KMS-11 (cell line): ENCODE results near the gene GPX5.

ENCODE experiments used
- H2AFZ ChIP-seq: fragments of 200-600 bp; sonication (generic); 2 replicates; pipeline ENCODE4 v1.6.1; 2016; ENCODE audit warnings: antibody characterized with exemption, mixed run types, low read depth
- H3K27ac ChIP-seq: fragments of 200-600 bp; sonication (generic); 2 replicates; pipeline ENCODE4 v1.6.1; 2016; ENCODE audit warnings: mild to moderate bottlenecking, mixed run types
- H3K27me3 ChIP-seq: fragments of 200-600 bp; sonication (generic); 2 replicates; pipeline ENCODE4 v1.6.1; 2017; ENCODE audit warnings: mild to moderate bottlenecking, low read depth, mixed run types, moderate library complexity; ENCODE audit not compliant: insufficient read depth
- H3K36me3 ChIP-seq: fragments of 200-600 bp; sonication (generic); 2 replicates; pipeline ENCODE4 v1.6.1; 2017; ENCODE audit warnings: mild to moderate bottlenecking, mixed run types; ENCODE audit not compliant: insufficient read depth
- H3K4me1 ChIP-seq: fragments of 200-600 bp; sonication (generic); 2 replicates; pipeline ENCODE4 v1.6.1; 2016; ENCODE audit warnings: mild to moderate bottlenecking, low read depth, mixed run types; ENCODE audit not compliant: poor library complexity, severe bottlenecking
- H3K4me2 ChIP-seq: fragments of 200-600 bp; sonication (generic); 2 replicates; pipeline ENCODE4 v1.7.0; 2016; ENCODE audit warnings: mild to moderate bottlenecking, mixed run types
- H3K4me3 ChIP-seq: fragments of 200-600 bp; sonication (generic); IDR thresholded peaks from 2 replicates; pipeline ENCODE4 v1.6.1; 2017; ENCODE audit warnings: low read depth, low read length, mixed read lengths; ENCODE audit not compliant: insufficient read depth
- H3K79me2 ChIP-seq: fragments of 200-600 bp; sonication (generic); 2 replicates; pipeline ENCODE4 v1.6.1; 2016; ENCODE audit warnings: low read depth, mixed run types; ENCODE audit not compliant: insufficient read depth
- H3K9ac ChIP-seq: fragments of 200-600 bp; sonication (generic); 2 replicates; pipeline ENCODE4 v1.6.1; 2016; ENCODE audit warnings: mild to moderate bottlenecking, mixed run types
- H4K20me1 ChIP-seq: fragments of 200-600 bp; sonication (generic); 2 replicates; pipeline ENCODE4 v1.6.1; 2016; ENCODE audit warnings: mild to moderate bottlenecking, mixed run types; ENCODE audit not compliant: insufficient read depth
- TF ChIP-seq, protein P1 (sequence below): fragments of 200-600 bp; sonication (generic); conservative IDR thresholded peaks from 2 replicates; pipeline ENCODE4 v1.6.1; 2017; ENCODE audit warnings: low read depth, mild to moderate bottlenecking, antibody characterized with exemption, low read length, moderate library complexity, mixed read lengths

The GPX5 gene

GRCh38 chr6:28525496-28526039 lies at the start of gene GPX5:
GPX5 (plus strand) TSS chr6:28525881; CDS start chr6:28526014, 133 bp downstream.
- Histone ChIP-seq H3K4me3 (no peak within 1 kb of the TSS), H2AFZ (no peak within 1 kb of the TSS), H3K9ac (no peak within 1 kb of the TSS), H3K79me2 (no peaks in the 10 kb centered on the region), H4K20me1 (no peaks in the 10 kb centered on the region), H3K4me2 (no peak within 1 kb of the TSS), H3K27ac (no peak within 1 kb of the TSS), H3K36me3 (no peaks in the 10 kb centered on the region), H3K27me3 (no peaks in the 10 kb centered on the region), H3K4me1 (no peaks in the 10 kb centered on the region)
- TF ChIP-seq, protein P1, sequence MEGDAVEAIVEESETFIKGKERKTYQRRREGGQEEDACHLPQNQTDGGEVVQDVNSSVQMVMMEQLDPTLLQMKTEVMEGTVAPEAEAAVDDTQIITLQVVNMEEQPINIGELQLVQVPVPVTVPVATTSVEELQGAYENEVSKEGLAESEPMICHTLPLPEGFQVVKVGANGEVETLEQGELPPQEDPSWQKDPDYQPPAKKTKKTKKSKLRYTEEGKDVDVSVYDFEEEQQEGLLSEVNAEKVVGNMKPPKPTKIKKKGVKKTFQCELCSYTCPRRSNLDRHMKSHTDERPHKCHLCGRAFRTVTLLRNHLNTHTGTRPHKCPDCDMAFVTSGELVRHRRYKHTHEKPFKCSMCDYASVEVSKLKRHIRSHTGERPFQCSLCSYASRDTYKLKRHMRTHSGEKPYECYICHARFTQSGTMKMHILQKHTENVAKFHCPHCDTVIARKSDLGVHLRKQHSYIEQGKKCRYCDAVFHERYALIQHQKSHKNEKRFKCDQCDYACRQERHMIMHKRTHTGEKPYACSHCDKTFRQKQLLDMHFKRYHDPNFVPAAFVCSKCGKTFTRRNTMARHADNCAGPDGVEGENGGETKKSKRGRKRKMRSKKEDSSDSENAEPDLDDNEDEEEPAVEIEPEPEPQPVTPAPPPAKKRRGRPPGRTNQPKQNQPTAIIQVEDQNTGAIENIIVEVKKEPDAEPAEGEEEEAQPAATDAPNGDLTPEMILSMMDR = no peak

- Histone ChIP-seq H3K27ac (no peak overlapping the region), H3K9ac (no peak overlapping the region), H3K79me2 (no peaks in the 10 kb centered on the region), H3K36me3 (no peaks in the 10 kb centered on the region), H3K4me2 (no peak overlapping the region), H4K20me1 (no peaks in the 10 kb centered on the region), H3K4me3 (no peak overlapping the region), H3K27me3 (no peaks in the 10 kb centered on the region), H3K4me1 (no peaks in the 10 kb centered on the region), H2AFZ (no peak overlapping the region)
- TF ChIP-seq, protein P1 = no peak
These were observed 47.2 kb upstream of the GPX5 start for GRCh38 chr6:28478518-28478917.

DNA sequence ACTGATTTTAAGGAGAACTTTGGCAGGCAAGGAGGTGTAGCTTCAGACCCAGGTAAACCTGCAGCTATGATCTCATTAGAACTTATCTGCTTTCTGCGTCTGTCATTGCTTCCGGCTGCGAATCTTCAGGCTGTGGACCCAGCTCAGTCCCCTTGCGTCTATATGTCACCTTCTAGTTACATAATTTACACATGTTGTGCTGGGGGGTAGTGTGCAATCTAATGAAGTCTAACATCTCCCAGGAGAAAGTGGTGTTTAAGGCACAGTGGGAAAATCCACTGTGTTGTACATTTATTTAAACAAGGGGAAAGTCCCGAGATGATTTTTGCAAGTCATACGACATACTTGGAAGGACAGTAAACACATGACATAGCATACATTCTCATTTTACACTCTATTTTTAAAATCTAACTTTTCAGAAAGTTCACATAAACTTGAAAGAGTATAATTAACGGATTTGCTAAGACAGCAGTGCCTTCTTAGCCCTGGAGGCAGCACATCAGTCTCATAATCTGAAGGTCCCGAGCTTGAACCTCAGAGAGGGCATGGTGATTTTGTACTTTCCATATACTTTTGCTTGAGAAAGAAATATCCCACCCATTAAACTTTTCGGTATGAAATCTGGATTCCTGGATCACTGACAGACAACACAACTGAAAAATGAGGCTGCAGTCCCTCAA lies 45.3 kb upstream of the GPX5 start:
- H3K4me3 ChIP-seq = no peak overlapping the region
- H4K20me1 ChIP-seq = no peaks in the 10 kb centered on the region
- no peaks in the 10 kb centered on the region for H3K27me3 ChIP-seq
- H3K4me1 ChIP-seq = no peaks in the 10 kb centered on the region
- no peak overlapping the region for H2AFZ ChIP-seq
- no peak overlapping the region for H3K4me2 ChIP-seq
- H3K9ac ChIP-seq = no peak overlapping the region
- H3K36me3 ChIP-seq = no peaks in the 10 kb centered on the region
- TF ChIP-seq, protein P1 = no peak
- H3K27ac ChIP-seq = no peak overlapping the region
- no peaks in the 10 kb centered on the region for H3K79me2 ChIP-seq

GRCh38 chr6:28485482-28485881 lies 40.2 kb upstream of the GPX5 start:
- Histone ChIP-seq H3K27me3 (no peaks in the 10 kb centered on the region), H3K36me3 (no peaks in the 10 kb centered on the region), H3K9ac (no peak overlapping the region), H3K27ac (no peak overlapping the region), H3K4me1 (no peaks in the 10 kb centered on the region), H3K4me3 (no peak overlapping the region), H4K20me1 (no peaks in the 10 kb centered on the region), H3K4me2 (no peak overlapping the region), H2AFZ (no peak overlapping the region), H3K79me2 (no peaks in the 10 kb centered on the region)
- TF ChIP-seq, protein P1 = no peak
